HepG2 (cell line): ENCODE measurements around the gene PLIN5. TPM values are rescaled to one million over a fixed set of nuclear protein-coding genes. Genes with fewer than 3 reads are reported as not detected.
A peak's percentile ranks its signal among the peaks of the same experiment; 100 is the strongest.

ENCODE experiments used
- ATAC-seq: fragments of 200-7000 bp; cut with Tn5 transposase; 3 replicates; pipeline ENCODE4 v1.9.1; 2020; ENCODE audit warnings: mild to moderate bottlenecking, moderate library complexity
- BruUV-seq: library from RNA; stranded (reverse); fragments of 400-500 nt; replicated peaks from 2 replicates; lab custom pipeline; 2021; lab: Mats Ljungman, UMichigan
- CTCF ChIA-PET: fragments of 300-600 bp; formaldehyde crosslinking; extraction: SDS; loops from one replicate; lab custom pipeline; 2021; ENCODE audit warnings: low total read pairs, inconsistent platforms, low intra/inter-chr PET ratio; lab: Yijun Ruan, JAX
- POLR2A ChIA-PET: fragments of 350-600 bp; sonication (Branson Sonifier 250); formaldehyde crosslinking; loops from one replicate; lab custom pipeline; 2020; ENCODE audit warnings: antibody characterized with exemption, inconsistent platforms; lab: Yijun Ruan, JAX
- DNase-seq: peaks from one replicate; pipeline ENCODE4 v3.0.0-alpha.2; 2015; ENCODE audit warnings: low spot score
- FAIRE-seq: peaks from 3 replicates; lab custom pipeline; 2011; peaks lifted over from hg19 to GRCh38; lab: Jason Lieb, UNC
- H2AFZ ChIP-seq: one replicate; pipeline ENCODE4 v1.6.1; 2011; ENCODE audit warnings: low read length, inconsistent platforms
- H3K27ac ChIP-seq: fragments of 300-600 bp; 3 replicates; pipeline ENCODE4 v1.8.0; 2011; ENCODE audit warnings: mixed run types, mild to moderate bottlenecking, mixed read lengths, low read length, inconsistent platforms; ENCODE audit not compliant: insufficient read depth; ENCODE audit errors: extremely low read length
- H3K27me3 ChIP-seq, 2 experiments: fragments of 200-600 bp in 1 of 2; 2 replicates in 1 of 2; 3 replicates in 1 of 2; pipeline versions ENCODE4 v1.6.0 to v1.8.0; 2011; ENCODE audit warnings: low read length in 2 of 2, mild to moderate bottlenecking in 2 of 2, moderate library complexity in 2 of 2, inconsistent platforms in 1 of 2; ENCODE audit not compliant: insufficient read depth in 2 of 2, control insufficient read depth in 1 of 2
- H3K36me3 ChIP-seq, 2 experiments: fragments of 200-600 bp in 1 of 2; replicated peaks in 1 of 2; 2 replicates in 1 of 2; 3 replicates in 1 of 2; pipeline versions ENCODE4 v1.5.1 to v1.8.0; 2011; ENCODE audit warnings: low read length in 2 of 2, inconsistent platforms in 1 of 2; ENCODE audit not compliant: insufficient read depth in 2 of 2, control insufficient read depth in 1 of 2
- H3K4me1 ChIP-seq: 2 replicates; pipeline ENCODE4 v1.5.1; 2012; ENCODE audit warnings: low read length, inconsistent platforms; ENCODE audit not compliant: insufficient read depth
- H3K4me2 ChIP-seq: 2 replicates; pipeline ENCODE4 v1.6.0; 2011; ENCODE audit warnings: low read depth, low read length, inconsistent platforms
- H3K4me3 ChIP-seq, 3 experiments: fragments of 200-600 bp in 1 of 3; sonication (generic), shearing (Covaris generic) in 1 of 3; replicated peaks in 1 of 3; 2 replicates each; pipeline ENCODE4 v1.5.1; 2011 to 2016; ENCODE audit warnings: low read length in 3 of 3, inconsistent platforms in 2 of 3, low read depth in 2 of 3, mild to moderate bottlenecking in 2 of 3, control low read depth in 1 of 3, mixed read lengths in 1 of 3; ENCODE audit not compliant: insufficient read depth in 1 of 3
- H3K79me2 ChIP-seq: one replicate; pipeline ENCODE4 v1.6.1; 2011; ENCODE audit warnings: low read length, inconsistent platforms; ENCODE audit not compliant: insufficient read depth
- H3K9ac ChIP-seq: 2 replicates; pipeline ENCODE4 v1.6.0; 2011; ENCODE audit warnings: mild to moderate bottlenecking, low read depth, low read length, inconsistent platforms; ENCODE audit not compliant: insufficient read depth
- H3K9me3 ChIP-seq: 2 replicates; pipeline ENCODE4 v1.5.1; 2012; ENCODE audit warnings: mild to moderate bottlenecking, low read length
- H4K20me1 ChIP-seq: 2 replicates; pipeline ENCODE4 v1.6.0; 2011; ENCODE audit warnings: inconsistent platforms, mild to moderate bottlenecking, low read length, moderate library complexity; ENCODE audit not compliant: insufficient read depth
- PAWR ChIP-seq: sonication (generic); formaldehyde crosslinking; IDR thresholded peaks from 2 replicates; pipeline ENCODE4 v1.4.0; 2020; ENCODE audit warnings: missing genetic modification reagents, mild to moderate bottlenecking, borderline replicate concordance
- ZKSCAN8 ChIP-seq: IDR thresholded peaks from 2 replicates; pipeline ENCODE4 v1.6.1; 2016; ENCODE audit warnings: borderline replicate concordance, missing genetic modification reagents, missing compliant biosample characterization
- ZNF609 ChIP-seq: sonication (generic); formaldehyde crosslinking; IDR thresholded peaks from 2 replicates; pipeline ENCODE4 v1.4.0; 2020; ENCODE audit warnings: mild to moderate bottlenecking, missing genetic modification reagents, borderline replicate concordance
- ZNF629 ChIP-seq: sonication (generic); formaldehyde crosslinking; conservative IDR thresholded peaks from 2 replicates; pipeline ENCODE4 v1.5.0; 2020; ENCODE audit warnings: missing genetic modification reagents
- WGBS: methylation state at CpG from one replicate; pipeline ENCODE4 v1.1.6; 2017; ENCODE audit warnings: low lambda C conversion rate; 5-methylcytosine and 5-hydroxymethylcytosine counted together
- in situ Hi-C: cut with HindIII; loops from 2 replicates; pipeline ENCODE4 v1.10.0; 2017; ENCODE audit warnings: low pct_unique_long_range_greater_than_20kb; ENCODE audit not compliant: extremely low pct_ligation_motif_present
- intact Hi-C: fragments of 100-400 bp; cut with micrococcal nuclease; formaldehyde crosslinking; loops from one replicate; pipeline ENCODE4 v1.10.0; 2022; ENCODE audit not compliant: unreplicated experiment
- polyA plus RNA-seq, 8 experiments: library from polyadenylated mRNA; depleted of rRNA in 3 of 8; stranded (reverse) in 7 of 8; unstranded in 1 of 8; fragments of >200 nt; fragmentation: Illumina TruSeq in 4 of 8; extraction: Trizol in 4 of 8; gene quantifications; 2 replicates each; pipeline versions ENCODE4 v1.2.1 to v1.2.3, GENCODE V29; 2011 to 2016; ENCODE audit warnings: low read depth in 4 of 8, missing spikeins in 1 of 8, mixed read lengths in 1 of 8; ENCODE audit not compliant: insufficient read depth in 1 of 8
- total RNA-seq, 5 experiments: library from RNA; depleted of rRNA; stranded (reverse); fragments of >200 nt; fragmentation: Illumina TruSeq; extraction: Trizol; gene quantifications; 2 replicates each; pipeline ENCODE4 v1.2.3, GENCODE V29; 2016; ENCODE audit warnings: low read depth in 1 of 5
- TF ChIP-seq, protein P1 (sequence below): sonication (generic); formaldehyde crosslinking; IDR thresholded peaks from 2 replicates; pipeline ENCODE4 v1.8.0; 2022; ENCODE audit warnings: missing genetic modification reagents, mild to moderate bottlenecking, borderline replicate concordance

PLIN5 gene
- total and polyA plus RNA-seq, 2 of the 13 experiments (the other 11 are each of a cell fraction or from before 2014, with no cell fraction given): 1.8 to 4.8 TPM

DNA sequence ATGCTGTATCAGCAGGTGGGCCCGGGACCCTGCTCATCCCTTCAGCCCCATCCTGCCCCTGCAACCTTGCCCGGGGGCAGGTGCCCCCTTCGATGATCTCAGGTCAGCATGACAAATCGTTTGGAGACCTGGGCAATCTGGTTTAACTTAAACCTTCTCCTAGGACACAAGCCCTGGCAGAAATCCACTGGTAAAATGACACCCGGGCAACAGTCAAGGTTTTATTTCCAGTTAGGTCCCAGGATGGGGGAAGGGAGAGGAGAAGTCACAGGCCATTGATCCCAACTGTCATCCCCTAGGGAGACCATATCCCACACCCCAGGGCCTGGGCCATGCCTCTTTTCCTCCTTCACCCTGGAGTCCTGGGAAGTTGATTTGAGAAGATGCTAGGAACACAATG is 1.8 kb upstream of the PLIN5 start (continued):
- TF ChIP-seq ZNF609 (CRISPR knock-in tag) (no peak), PAWR (no peak)

- FAIRE-seq (no peak), DNase-seq (no peak), ATAC-seq (no peak)
- TF ChIP-seq ZNF629 (peak; percentile 84; the same call in 1 of the 2 replicates), ZKSCAN8 (CRISPR knock-in tag) (peak; percentile 51; the same call in 1 of the 2 replicates)
- TF ChIP-seq, protein P1, sequence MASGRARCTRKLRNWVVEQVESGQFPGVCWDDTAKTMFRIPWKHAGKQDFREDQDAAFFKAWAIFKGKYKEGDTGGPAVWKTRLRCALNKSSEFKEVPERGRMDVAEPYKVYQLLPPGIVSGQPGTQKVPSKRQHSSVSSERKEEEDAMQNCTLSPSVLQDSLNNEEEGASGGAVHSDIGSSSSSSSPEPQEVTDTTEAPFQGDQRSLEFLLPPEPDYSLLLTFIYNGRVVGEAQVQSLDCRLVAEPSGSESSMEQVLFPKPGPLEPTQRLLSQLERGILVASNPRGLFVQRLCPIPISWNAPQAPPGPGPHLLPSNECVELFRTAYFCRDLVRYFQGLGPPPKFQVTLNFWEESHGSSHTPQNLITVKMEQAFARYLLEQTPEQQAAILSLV: no peak
- ChIA-PET CTCF (no interaction called here), POLR2A (interaction anchor here (1.3 to 2.5 kb wide), 4 partner anchors 9 to 192 kb away, joined by 4 to 38 read pairs (median 9); partner anchors contain the start of gene HDGFL2)
- peaks cover 6% of the 10 kb centered on the region; the same call in 1 of the 2 replicates for H4K20me1 ChIP-seq
- intact Hi-C loops (no loop called here), in situ Hi-C loops (no loop called here)
- H3K36me3 ChIP-seq: no peaks in the 10 kb centered on the region
- H2AFZ ChIP-seq: no peak overlapping the region
- H3K9me3 ChIP-seq: no peaks in the 10 kb centered on the region
- no peaks in the 10 kb centered on the region; a peak in 1 of 5 replicates for H3K27me3 ChIP-seq
- H3K9ac ChIP-seq: no peak overlapping the region
- H3K4me2 ChIP-seq: no peak overlapping the region
- H3K4me3 ChIP-seq: no peak overlapping the region
- BruUV-seq: no TSS peak
- H3K79me2 ChIP-seq: no peaks in the 10 kb centered on the region
- no peak overlapping the region for H3K27ac ChIP-seq
- WGBS: 79% methylated on average over 6 of the region's 9 CpGs
- H3K4me1 ChIP-seq: peaks cover 74% of the 10 kb centered on the region
Observed at GRCh38 chr19:4533835-4534424, 1.1 kb downstream of the PLIN5 start.
